Measurements from ENCODE around the gene LDHB.
"Not testable (repeated sequence)": the region's sequence is repeated elsewhere in the genome, so short reads cannot be mapped to it uniquely, and the experiment has no call there.

Gene LDHB
- long read RNA-seq, donor 1, transcript LDHB-210 (2 exons, 544 nt) = minor isoform, 9 of 1,027 reads
- long read RNA-seq, donor 1, transcript LDHB-209 (2 exons, 672 nt) = minor isoform, 37 of 1,027 reads
- long read RNA-seq, donor 1, transcript LDHB-201 (8 exons, 1,303 nt) = major isoform, 735 of 1,027 reads
- long read RNA-seq, donor 1, transcript LDHB-206 (3 exons, 678 nt) = minor isoform, 52 of 1,027 reads
- long read RNA-seq, donor 1, partial matches to known transcripts = 171 of 1,027 reads
- long read RNA-seq, donor 1, other reads (novel, unspliced or antisense) = 21 of 1,027 reads
- long read RNA-seq, donor 2, transcript LDHB-201 (8 exons, 1,303 nt) = major isoform, 364 of 502 reads
- long read RNA-seq, donor 2, transcript LDHB-209 (2 exons, 672 nt) = minor isoform, 23 of 502 reads
- long read RNA-seq, donor 2, transcript LDHB-206 (3 exons, 678 nt) = minor isoform, 25 of 502 reads
- long read RNA-seq, donor 2, partial matches to known transcripts = 80 of 502 reads
- long read RNA-seq, donor 2, other reads (novel, unspliced or antisense) = 5 of 502 reads
- long read RNA-seq, donor 3, transcript LDHB-201 (8 exons, 1,303 nt) = major isoform, 255 of 371 reads
- long read RNA-seq, donor 3, transcript LDHB-206 (3 exons, 678 nt) = minor isoform, 21 of 371 reads
- long read RNA-seq, donor 3, transcript LDHB-209 (2 exons, 672 nt) = minor isoform, 16 of 371 reads
- long read RNA-seq, donor 3, partial matches to known transcripts = 78 of 371 reads
- long read RNA-seq, donor 3, other reads (novel, unspliced or antisense) = 0 of 371 reads
- long read RNA-seq, donor 4, transcript LDHB-206 (3 exons, 678 nt) = minor isoform, 44 of 595 reads
- long read RNA-seq, donor 4, transcript LDHB-201 (8 exons, 1,303 nt) = major isoform, 410 of 595 reads
- long read RNA-seq, donor 4, transcript LDHB-209 (2 exons, 672 nt) = minor isoform, 23 of 595 reads
- long read RNA-seq, donor 4, partial matches to known transcripts = 109 of 595 reads
- long read RNA-seq, donor 4, other reads (novel, unspliced or antisense) = 6 of 595 reads
- long read RNA-seq, donor 5, transcript LDHB-201 (8 exons, 1,303 nt) = major isoform, 617 of 827 reads
- long read RNA-seq, donor 5, transcript LDHB-206 (3 exons, 678 nt) = minor isoform, 31 of 827 reads
- long read RNA-seq, donor 5, transcript LDHB-209 (2 exons, 672 nt) = minor isoform, 23 of 827 reads
- long read RNA-seq, donor 5, transcript LDHB-210 (2 exons, 544 nt) = minor isoform, 9 of 827 reads
- long read RNA-seq, donor 5, partial matches to known transcripts = 121 of 827 reads
- long read RNA-seq, donor 5, other reads (novel, unspliced or antisense) = 25 of 827 reads
- long read RNA-seq, donor 6, transcript LDHB-201 (8 exons, 1,303 nt) = major isoform, 421 of 635 reads
- long read RNA-seq, donor 6, transcript LDHB-209 (2 exons, 672 nt) = minor isoform, 41 of 635 reads
- long read RNA-seq, donor 6, transcript LDHB-206 (3 exons, 678 nt) = minor isoform, 47 of 635 reads
- long read RNA-seq, donor 6, partial matches to known transcripts = 124 of 635 reads
- long read RNA-seq, donor 6, other reads (novel, unspliced or antisense) = 0 of 635 reads
- long read RNA-seq, donor 7, transcript LDHB-209 (2 exons, 672 nt) = minor isoform, 29 of 1,025 reads
- long read RNA-seq, donor 7, transcript LDHB-210 (2 exons, 544 nt) = minor isoform, 5 of 1,025 reads
- long read RNA-seq, donor 7, transcript LDHB-201 (8 exons, 1,303 nt) = major isoform, 684 of 1,025 reads
- long read RNA-seq, donor 7, transcript LDHB-206 (3 exons, 678 nt) = minor isoform, 79 of 1,025 reads
- long read RNA-seq, donor 7, partial matches to known transcripts = 206 of 1,025 reads
- long read RNA-seq, donor 7, other reads (novel, unspliced or antisense) = 21 of 1,025 reads
- long read RNA-seq, donor 8, transcript LDHB-201 (8 exons, 1,303 nt) = major isoform, 504 of 732 reads
- long read RNA-seq, donor 8, transcript LDHB-209 (2 exons, 672 nt) = minor isoform, 32 of 732 reads
- long read RNA-seq, donor 8, transcript LDHB-206 (3 exons, 678 nt) = minor isoform, 47 of 732 reads
- long read RNA-seq, donor 8, partial matches to known transcripts = 129 of 732 reads
- long read RNA-seq, donor 8, other reads (novel, unspliced or antisense) = 17 of 732 reads

DNA sequence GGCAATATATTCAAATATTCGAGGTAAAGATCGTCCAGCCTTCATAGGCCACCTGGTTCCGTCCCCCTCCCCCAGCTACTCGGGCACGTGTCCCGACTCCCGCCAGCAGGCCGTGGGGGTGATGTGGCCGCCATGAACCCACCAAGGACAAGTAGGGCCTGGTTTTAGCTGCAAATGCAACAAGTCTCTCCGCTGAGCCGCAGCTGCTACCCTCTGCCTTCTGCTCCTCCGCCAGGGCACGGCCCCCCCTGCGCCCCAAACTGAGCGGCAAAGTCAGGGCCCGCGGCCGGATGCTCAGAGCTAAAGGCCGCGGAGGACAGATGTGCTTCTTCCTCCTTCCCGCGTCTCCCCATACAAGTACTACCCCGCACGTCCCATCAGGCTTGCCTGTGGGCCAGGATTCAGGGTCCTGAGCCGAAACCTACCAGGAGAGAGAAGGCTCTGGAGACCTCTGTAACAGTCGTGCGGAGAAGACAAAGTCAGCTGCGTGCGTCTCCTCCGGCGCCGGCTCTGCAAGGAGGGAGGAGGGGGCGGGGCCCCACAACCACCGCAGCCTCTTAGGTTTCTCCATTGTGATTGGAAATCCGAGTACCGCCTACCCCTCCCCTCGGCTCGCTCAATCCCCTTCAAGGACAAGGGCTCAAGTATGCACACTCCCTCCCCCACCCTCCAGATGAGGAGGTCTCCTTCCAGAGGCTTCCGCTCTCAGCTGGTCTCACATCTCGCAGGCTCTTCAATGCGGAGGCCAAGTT lies at the start of gene LDHB:
Gene LDHB (minus strand): TSS at position 517 of the 752 bp plus-strand sequence. CDS start 3,171 bp downstream, outside the sequence.
- DNase-seq = peak; percentile 95

GRCh38 chr12:21704847-21705246 lies 47.2 kb upstream of the LDHB start:
- no peak for DNase-seq

DNA sequence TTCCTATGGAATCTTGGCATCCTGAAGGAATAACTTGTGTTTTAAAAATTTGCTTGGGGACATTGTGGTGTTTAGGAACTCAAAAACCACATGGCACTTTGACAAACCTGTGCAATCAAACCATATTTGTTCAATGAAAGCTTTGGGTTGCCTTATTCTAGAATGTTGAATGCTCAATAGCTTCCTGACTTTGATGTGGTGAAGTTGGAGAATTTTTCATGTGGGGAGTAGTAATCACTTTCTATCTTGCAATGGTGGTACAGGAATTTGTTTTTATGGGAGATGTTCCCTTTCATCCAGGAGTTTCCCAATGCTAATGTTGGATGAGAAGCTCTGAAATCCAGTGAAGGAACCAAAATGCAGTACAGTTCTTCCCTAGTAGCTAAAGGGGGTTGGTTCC lies 42.2 kb upstream of the LDHB start:
- no peak for DNase-seq

GRCh38 chr12:21697904-21698630 lies 40.4 kb upstream of the LDHB start:
- DNase-seq = no peak

- no peak for DNase-seq
Observed at GRCh38 chr12:21696625-21697024, 39.0 kb upstream of the LDHB start.

- DNase-seq = no peak
Observed at GRCh38 chr12:21695986-21696385, 38.3 kb upstream of the LDHB start.

GRCh38 chr12:21694660-21695059 lies 37.0 kb upstream of the LDHB start:
- DNase-seq = no peak

DNA sequence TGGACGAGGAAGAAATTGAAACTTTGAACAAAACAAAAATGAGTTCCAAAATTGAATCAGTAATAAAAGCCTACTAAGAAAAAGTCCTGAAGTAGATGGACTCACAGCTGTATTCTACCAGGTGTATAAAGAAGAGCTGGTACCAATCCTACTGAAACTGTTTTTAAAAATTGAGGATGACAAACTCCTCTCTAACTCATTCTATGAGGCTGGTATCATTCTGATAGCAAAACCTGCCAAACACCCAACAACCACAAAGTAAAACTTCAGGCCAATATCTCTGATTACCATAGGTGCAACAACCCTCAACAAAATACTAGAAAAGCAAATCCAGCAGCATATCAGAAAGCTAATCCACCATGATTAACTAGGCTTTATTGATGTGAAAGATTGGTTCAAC lies 33.9 kb upstream of the LDHB start:
- no peak for DNase-seq

DNA sequence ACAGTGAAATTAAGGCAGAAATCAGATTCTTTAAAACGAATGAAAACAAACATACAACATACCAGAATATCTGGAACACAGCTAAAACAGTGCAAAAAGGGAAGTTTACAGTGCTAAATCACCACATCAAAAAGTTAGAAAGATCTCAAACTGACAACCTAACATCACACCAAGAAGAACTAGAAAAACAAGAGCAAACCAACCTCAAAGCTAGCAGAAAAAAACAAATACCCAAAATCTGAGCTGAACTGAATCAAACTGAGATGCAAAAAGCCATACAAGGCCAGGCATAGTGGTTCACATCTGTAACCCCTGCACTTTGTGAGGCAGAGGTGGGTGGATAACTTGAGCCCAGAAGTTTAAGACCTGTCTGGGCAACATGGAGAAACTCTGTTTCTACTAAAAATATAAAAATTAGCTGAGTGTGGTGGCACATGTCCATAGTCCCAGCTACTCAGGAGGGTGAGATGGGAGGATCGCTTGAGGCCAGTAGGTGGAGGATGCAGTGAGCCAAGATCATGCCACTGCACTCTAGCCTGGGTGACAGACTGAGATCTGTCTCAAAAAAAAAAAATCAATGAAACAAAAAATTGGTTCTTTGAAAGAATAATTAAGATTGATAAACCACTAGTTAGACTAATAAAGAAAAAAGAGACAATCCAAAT lies 33.2 kb upstream of the LDHB start:
- no peak for DNase-seq

DNA sequence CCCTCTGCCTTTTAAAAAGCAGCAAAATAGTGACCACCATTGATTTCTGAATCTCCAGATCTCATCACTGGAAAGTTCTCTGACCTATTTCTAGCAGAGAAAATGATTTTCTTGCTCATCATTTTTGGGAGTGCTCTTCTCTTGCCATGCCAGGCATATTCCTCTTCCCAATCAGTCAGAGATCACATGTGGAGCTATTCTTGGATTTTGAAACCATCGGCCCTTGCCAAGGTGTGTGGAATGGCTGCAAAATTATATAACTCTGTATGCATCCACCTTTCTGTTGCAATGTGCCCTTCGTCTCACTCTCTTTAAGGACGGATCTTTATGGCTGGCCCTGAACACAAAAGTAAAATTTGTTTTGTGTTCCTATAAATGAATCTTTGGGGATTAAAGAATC lies 25.5 kb upstream of the LDHB start:
- no peak for DNase-seq

- no peak for DNase-seq
Observed at GRCh38 chr12:21678959-21679358, 21.3 kb upstream of the LDHB start.

DNA sequence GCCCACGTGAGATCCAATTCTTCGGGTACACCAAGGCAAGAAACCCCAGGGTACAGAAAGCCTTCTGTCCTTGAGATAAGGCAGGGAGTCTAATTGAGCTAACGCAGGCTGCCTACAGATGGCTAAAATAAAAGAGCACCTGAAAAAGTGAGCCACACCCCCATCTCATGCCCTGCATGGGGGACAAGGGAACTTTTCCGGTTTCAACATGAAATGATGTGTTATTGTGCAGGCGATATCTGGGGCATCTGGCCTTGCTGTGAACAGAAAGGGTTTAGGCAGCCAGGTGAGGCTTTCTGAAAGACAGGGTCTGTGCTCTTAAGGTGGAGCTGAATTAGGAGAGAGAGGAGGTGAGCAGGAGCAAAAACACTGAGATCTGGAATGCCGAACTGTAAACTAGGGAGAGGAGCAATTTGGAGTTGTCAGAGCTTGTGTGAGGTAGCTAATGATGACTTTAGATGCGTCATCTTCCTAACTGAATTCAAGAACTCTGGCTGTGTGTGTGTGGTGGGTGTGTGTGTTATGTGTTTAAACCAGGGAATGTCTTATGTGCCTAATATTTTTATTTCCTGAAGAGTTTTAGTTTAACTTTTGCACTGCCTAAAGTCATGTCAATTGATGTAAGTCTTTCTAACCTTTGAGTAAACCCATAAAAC lies 20.1 kb upstream of the LDHB start:
- DNase-seq = no peak

DNA sequence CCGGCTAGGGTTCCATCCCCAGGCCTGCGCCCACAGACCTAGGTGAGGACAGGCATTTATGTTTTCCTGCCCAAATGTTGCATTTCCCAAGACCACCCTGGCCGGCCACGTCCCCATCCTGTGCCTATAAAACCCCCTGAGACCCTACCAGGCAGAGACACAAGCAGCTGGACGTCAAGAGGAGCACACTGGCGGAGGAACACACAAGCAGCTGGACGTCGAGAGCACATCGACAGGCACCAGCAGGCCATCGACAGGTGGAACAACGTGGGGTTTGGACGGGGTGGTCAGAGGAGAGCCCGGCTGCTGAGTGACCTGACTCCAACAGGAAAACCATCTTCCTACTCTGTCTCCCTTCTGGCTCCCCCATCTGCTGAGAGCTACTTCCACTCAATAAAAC lies 19.6 kb upstream of the LDHB start:
- DNase-seq = no peak

- no peak for DNase-seq
Observed at GRCh38 chr12:21676776-21677175, 19.1 kb upstream of the LDHB start.

DNA sequence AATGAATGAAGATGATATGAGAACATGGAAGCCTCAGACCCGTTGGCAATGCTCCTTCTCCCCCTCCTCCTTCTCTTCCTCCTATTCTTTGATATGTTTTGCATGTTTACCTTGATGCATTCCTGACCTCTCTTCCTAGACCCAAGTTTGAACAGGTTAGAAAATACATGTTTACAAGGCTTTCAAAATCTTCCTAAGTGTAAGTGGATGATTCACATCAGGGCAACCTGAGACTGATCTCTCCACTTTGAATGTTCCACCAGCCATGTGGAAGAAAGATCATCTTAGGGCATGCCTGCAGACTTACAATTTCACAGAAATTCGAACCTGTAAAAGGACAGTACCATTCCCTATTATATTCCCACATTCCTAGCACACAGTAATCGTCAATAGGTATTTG lies 18.0 kb upstream of the LDHB start:
- no peak for DNase-seq

DNA sequence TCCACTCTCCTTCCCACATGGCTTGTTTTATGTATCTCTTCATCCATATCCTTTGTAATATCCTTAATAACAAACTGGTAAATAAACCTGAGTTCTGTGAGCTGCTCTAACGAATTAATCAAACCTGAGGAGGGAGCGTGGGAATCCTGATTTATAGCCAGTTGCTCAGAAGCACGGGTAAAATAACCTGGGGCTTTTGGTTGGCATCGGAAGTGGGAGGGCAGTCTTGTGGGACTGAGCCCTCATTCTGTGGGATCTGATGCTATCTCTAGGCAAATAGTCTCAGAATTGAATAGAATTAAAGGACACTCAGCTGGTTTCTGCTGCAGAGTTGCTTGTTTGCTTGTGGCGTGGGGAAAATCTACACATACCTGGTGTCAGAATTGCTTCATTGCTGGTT lies 17.5 kb upstream of the LDHB start:
- no peak for DNase-seq

DNA sequence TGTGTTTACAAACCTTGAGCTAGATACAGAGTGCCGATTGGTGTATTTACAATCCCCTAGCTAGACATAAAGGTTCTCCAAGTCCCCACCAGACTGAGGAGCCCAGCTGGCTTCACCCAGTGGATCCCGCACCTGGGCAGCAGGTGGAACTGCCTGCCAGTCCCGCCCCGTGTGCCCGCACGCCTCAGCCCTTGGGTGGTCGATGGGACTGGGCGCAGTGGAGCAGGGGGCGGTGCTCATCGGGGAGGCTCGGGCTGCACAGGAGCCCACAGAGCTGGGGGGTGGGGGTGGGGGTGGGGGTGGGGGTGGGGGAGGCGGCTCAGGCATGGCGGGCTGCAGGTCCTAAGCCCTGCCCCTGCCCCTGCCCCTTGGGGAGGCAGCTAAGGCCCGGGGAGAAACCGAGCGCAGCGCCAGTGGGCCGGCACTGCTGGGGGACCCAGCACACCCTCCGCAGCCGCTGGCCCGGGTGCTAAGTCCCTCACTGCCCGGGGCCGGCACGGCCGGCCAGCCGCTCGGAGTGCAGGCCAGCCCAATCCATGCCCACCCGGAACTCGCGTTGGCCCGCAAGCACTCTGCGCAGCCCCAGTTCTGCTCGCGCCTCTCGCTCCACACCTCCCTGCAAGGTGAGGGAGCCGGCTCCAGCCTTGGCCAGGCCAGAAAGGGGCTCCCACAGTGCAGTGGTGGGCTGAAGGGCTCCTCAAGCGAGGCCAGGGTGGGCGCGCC lies 16.3 kb upstream of the LDHB start:
- not testable (repeated sequence) for DNase-seq
